Activated CD8-positive, alpha-beta memory T cell treated with anti-CD3 and anti-CD28 coated beads, Interleukin-2, amount 50 U/mL, for 4 hours (primary cell): Measurements from ENCODE around the gene GALNT4.

Experiments
- DNase-seq: peaks from one replicate; pipeline ENCODE4 v3.0.0-alpha.2; 2020

The GALNT4 gene

DNA sequence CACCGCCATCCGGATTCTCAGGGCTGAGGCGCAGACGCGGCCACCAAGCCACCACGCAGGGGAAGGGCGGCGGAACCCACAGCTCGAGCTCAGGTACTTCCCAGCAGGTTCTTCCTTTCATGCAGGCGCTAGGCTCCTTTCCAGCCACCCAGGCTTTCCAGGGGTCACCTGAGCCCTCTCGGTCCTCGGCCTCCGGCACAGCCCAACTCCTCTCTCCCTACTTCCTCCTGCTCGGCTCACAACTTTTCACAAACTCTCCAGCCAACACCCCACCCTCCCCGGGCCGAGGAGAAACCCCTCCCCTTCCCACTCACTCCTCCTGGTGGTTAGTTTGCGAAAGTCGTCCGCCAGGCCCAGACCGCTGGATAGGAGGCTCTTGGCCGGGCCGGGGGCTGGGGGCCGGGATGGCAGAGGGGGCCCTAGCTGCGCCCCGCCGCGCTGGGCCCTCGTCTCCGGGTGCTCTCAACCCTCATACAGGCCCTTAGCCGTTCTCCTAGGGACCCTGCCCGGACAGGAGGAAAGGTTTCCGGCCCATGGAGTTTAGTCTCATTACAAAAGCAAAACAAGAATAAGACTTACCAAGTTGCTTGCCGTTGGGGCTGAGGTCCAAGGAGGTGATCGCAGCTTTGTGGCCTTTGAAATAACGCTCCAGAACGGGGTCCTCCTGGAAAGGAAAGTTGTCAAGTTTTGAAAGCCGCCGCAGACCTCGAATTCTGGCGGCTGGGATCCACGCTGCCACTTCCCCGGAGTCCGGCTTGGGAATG, at the start of gene GALNT4:
TSS of gene GALNT4 (minus strand) at position 256 of the 764 bp plus-strand sequence. CDS start at position 9, 247 bp downstream.
- peak; percentile 73 for DNase-seq

DNA sequence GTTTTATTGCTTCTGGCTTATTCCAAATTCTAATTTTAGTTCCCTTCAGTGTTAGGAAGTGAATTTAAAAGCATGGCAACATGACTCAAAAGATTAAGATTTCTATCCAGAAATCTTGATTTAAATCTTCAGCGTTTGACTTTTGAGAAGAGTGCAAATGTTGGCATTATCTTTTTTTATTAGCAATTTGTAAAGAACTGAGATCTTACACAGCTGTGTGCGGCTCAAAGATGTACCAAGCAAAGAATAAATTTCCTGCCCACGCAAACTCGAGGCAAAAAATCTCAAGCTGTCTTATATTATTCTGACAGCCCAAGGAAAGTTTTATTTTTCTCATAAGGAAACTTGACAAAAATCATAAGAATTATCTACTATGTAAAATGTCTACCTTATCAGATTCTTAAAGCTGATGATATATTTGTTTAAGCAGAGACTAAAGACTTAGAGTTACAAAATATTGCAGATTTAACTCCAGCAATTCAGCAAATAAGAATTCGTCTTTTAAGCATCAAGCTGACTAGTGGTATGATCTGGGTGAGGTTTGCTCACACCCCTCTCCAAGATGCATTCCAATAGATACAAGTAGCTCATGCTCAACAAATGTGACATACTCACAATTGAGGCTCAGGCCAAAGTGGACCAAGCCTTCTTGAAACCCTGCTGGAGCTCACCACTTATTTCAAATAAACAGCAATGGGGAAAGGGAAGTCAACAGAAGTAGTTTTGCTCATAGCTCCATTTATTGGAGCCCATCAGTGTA, 48.6 kb upstream of the GALNT4 start:
- no peak for DNase-seq

DNA sequence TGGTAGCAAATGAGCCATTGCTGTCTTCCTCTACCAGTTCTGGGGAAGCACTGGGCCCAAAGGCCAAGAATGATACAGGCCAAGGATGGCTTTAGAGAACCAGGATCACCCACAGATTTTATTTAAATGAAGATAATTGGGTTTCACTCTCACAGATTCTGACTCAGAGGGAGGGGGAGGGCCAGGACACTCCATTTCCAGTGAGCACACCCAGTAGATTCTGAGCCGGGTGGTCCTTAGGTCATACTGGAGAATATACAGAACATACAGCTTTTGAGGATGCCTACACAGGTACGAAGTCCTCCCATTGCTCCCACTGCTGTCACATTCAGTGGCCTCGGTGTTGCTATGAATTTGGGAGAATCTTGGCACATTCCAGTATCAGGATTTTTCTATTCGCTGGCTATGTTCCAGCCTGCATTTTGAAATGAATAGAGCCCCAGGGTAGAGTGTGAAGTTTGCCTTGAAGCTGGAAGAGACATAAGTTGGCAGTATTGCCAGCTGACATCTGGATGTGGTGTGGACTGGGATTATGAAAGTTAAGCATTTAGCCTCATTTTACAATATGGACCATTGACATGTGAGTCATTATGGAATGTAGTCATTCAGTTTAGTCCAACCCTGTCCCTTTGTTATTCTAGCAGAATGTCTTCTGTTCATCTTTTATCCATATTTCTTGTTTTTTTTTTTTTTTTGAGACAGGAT, 47.0 kb upstream of the GALNT4 start:
- DNase-seq, result no peak

GRCh38 chr12:89568484-89568883, 43.9 kb upstream of the GALNT4 start:
- no peak for DNase-seq

DNA sequence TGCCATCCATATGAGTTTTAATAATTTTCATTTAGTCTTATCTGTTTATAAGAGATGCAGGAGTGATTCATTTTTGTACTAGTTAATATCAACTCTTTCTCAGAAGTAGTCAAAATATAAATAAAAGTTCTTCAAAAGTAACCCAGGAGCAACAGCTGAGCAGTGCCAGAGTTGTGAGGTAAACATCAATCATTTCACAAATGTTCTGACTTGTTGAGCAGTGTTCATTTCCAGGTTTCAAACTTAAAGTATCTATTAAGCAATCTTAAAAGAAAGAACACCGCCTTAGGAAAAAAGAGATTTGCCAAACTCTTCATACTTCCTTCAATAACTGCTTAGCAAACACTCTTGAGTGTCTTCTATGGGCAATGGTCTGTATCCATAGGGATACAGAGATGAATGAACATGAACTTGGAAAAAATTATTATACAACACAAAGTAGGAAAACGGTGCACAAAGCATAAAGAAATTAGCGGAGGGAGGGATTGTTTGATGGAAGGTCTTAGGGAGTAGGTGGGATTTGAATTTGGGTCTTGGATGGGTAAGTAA, 43.2 kb upstream of the GALNT4 start:
- no peak for DNase-seq

- no peak for DNase-seq
Measured at GRCh38 chr12:89566615-89567014, 42.0 kb upstream of the GALNT4 start.

GRCh38 chr12:89565002-89565401, 40.4 kb upstream of the GALNT4 start:
- DNase-seq, result no peak

DNA sequence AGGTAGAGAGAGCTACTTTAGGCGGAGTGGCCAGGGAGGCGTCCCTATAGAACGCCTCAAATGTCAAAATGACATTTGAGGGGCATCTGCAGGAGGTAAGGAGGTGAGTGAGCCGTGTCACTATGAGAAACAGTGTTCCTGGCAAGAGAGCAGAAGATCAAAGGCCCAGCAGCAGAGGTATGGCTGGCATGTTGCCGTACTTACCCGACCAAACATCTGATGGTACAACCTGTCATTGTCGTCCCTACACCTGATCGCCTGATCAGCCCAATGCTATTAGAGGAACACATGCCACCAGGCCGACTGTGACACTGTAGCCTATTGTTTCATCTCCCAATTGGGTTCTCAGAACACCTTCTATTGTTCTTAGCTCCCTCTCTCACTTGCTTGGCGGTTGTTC, 35.2 kb upstream of the GALNT4 start:
- DNase-seq, result no peak

GRCh38 chr12:89556976-89557375, 32.4 kb upstream of the GALNT4 start:
- no peak for DNase-seq

DNA sequence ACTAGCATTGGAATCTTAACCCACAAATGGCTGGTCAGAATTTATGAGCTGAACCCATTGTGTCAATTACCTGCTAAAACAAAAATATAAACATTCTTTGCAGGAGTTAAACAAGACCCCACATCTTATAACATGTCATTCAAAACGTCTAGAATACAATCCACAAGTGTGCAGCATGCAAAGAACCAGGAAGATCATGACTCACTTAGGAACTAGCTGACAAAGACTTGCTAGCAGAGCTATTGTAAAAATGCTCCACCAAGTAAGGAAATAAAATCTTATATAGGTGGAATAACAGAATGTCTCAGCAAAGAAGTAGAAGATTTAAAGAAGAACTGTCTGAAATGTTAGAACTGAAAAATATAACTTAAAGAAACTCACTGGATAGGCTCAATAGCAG, 27.8 kb upstream of the GALNT4 start:
- no peak for DNase-seq

DNA sequence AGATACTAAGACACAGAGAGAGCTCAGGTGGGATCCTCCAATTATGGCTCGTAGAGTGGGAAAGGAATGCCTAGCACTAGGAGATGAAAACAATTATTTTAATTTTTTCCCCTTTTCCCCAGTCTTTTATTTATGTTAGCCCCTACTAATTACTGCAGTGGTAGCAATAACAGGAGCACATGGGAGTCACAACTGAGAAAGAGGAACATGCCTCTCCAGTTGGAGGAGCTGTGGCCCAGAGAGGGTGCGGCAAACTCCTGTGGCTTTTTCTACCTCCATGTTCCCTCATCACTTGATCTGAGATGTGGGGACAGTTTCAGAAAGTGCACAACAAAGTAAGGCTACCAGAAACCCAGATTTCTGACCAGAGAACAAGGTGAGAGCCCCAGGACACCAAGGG, 27.2 kb upstream of the GALNT4 start:
- DNase-seq, result no peak

DNA sequence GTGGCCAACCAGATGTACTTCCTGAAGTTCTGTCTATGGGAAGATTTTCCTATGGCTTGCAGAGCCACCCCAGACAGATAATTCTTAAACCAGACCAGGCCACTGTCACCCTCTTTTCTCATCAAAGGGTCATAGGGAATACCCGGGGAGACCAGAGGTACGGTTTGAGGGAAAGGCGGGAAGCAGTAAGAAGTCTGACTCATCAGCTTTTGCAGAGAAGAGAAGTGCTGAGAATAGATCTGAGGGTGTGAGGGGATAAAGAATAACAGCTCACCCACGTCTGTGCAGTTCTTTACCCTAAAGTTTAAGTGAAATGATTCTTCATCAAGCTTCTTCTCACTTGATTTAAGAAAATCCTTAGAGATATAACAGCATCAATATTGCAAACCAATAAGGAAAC, 22.5 kb upstream of the GALNT4 start:
- no peak for DNase-seq

DNA sequence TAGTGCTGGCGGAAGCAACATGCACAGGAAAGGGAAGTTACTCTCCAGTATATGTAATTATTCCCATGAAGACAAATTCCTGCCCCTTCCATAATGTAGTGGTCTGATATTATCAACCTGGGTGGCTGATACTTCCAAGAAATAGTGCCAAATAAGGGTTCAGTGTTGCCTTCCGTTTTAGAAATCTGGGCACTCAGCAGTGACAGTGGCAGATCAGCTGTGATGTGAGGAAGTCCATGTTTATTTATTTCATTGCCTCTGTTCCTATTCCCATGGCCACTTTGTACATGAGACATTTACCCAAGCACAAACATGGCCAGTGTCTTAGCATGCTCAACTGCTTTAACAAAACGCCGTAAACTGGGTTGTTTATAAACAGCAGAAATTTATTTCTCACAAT, 21.6 kb upstream of the GALNT4 start:
- no peak for DNase-seq

DNA sequence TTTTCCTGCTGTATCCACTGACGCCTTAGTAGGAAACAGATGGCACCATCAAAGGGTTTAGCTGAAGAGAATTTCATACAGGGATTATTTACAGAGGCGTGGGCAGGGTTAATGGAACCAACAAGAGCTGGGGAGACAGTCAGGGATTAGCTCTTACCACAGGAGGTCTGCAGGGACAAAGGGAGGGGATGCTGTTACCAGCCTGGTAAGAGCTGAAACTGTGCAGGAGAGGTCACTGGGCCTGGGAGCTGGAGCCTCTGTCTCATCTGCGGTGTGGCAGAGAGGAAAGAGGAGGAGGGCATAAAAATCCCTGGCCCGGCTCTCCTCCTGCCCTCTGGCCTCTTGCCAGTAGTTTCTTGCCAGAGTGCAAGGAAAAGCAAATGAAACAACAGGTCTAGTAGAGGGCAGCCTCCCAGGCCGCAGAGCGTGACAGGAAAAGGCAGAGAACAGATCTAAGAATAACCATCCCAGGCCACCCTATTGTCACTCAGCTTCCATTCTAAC, 20.1 kb upstream of the GALNT4 start:
- no peak for DNase-seq

- no peak for DNase-seq
Measured at GRCh38 chr12:89544022-89544421, 19.4 kb upstream of the GALNT4 start.

GRCh38 chr12:89542912-89543592, 18.5 kb upstream of the GALNT4 start:
- DNase-seq, result peak; percentile 60

DNA sequence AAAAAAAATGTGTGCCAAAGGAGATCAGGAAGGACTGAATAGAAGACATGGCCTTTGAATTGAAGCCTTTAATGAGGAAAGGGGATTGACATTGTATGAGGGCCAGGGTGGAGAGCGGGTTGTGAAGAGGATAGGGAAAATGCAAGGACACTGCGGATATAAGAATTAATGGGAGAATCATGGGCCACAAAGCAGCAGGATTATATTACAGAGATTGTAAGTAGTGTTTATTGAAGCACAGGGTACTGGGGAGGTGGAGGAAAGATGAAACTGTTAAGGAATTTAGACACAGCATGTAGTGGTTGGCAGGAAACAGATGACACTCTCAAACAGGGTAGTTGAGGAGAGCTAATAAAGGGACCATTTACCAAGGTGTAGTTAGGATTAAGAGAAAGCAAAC, 17.6 kb upstream of the GALNT4 start:
- DNase-seq, result no peak

- DNase-seq, result no peak
Measured at GRCh38 chr12:89540586-89540985, 16.0 kb upstream of the GALNT4 start.

DNA sequence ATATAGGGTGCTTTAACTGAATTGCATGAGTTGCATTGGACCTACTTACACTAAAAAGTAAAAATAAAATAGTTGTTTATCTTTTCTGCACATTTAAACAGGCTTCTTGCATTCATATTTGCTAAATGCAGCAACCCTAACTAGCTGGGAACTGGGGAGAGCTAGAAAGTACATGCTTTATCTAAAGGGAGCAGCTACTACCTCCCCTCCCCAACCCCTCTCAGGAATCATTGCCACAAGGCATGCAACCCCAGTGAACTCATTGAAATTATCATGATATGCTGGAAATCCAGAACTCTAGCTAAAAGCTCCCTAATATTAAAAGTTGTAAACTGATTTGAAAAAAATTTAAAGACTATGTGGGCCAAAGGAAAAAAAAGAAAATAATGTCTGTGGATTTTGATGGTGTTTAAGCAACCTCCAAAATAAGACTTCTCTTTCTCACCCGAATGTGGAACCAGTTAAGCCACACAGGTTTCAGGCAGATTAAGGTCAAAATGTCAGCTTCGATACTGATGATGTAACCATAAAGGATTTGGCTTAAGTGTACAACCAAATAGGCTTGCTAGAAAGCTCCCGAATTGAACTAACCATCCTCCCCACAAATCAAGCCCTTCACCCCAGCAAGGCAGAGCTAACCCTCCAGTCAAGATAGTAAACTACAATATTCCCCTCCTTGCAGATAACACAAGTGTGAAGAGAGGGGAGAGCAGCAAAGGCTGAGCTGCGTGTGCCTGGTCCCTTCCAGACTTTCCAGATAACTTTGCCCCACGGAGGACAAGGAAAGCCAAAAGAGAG, 15.0 kb upstream of the GALNT4 start:
- no peak for DNase-seq

GRCh38 chr12:89538897-89539296, 14.3 kb upstream of the GALNT4 start:
- no peak for DNase-seq

- no peak for DNase-seq
Measured at GRCh38 chr12:89537389-89537788, 12.8 kb upstream of the GALNT4 start.

DNA sequence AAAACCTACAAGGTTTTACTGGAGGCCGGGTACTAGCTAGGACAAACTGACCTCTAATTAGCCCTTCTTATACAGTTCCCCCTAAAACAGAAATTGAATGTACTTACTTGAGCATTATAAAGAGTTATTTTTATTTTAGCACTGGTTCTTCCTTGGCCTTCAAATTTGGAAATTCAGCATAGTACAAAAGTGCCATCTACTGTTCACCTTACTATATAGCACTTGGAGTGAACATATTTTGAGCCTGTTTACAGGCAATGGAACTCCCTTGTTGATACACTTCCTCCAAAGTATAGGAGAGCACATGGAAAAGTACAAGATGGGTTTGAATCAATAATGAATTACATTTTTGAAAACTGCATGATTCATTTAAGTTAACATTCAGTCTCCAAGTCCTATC, 5.1 kb upstream of the GALNT4 start:
- no peak for DNase-seq
